Parathyroid adenoma (tissue), 2 donors: ENCODE results near the gene ZNF292.

ENCODE experiments used
- H2AFZ ChIP-seq: fragments of 300-600 bp; sonication (generic); one replicate; pipeline ENCODE4 v1.7.0; 2017; ENCODE audit warnings: antibody characterized with exemption, mild to moderate bottlenecking
- H3K27ac ChIP-seq: fragments of 300-600 bp; sonication (generic); one replicate; pipeline ENCODE4 v1.7.0; 2017
- H3K27me3 ChIP-seq: fragments of 300-600 bp; sonication (generic); one replicate; pipeline ENCODE4 v1.7.0; 2017; ENCODE audit warnings: low read length; ENCODE audit not compliant: control insufficient read depth, insufficient read depth
- H3K36me3 ChIP-seq: fragments of 300-600 bp; sonication (generic); one replicate; pipeline ENCODE4 v1.7.0; 2017; ENCODE audit warnings: low read length; ENCODE audit not compliant: control insufficient read depth, insufficient read depth
- H3K4me1 ChIP-seq: fragments of 300-600 bp; sonication (generic); one replicate; pipeline ENCODE4 v1.7.0; 2017; ENCODE audit warnings: control low read depth
- H3K4me2 ChIP-seq: fragments of 300-600 bp; sonication (generic); one replicate; pipeline ENCODE4 v1.7.0; 2017; ENCODE audit warnings: low read length
- H3K4me3 ChIP-seq: fragments of 300-600 bp; sonication (generic); one replicate; pipeline ENCODE4 v1.7.0; 2017; ENCODE audit warnings: low read depth, low read length
- H3K79me2 ChIP-seq: fragments of 300-600 bp; sonication (generic); one replicate; pipeline ENCODE4 v1.7.0; 2017; ENCODE audit warnings: control low read depth
- H3K9ac ChIP-seq: fragments of 300-600 bp; sonication (generic); one replicate; pipeline ENCODE4 v1.7.0; 2017; ENCODE audit warnings: mild to moderate bottlenecking
- H3K9me3 ChIP-seq: fragments of 300-600 bp; sonication (generic); one replicate; pipeline ENCODE4 v1.7.0; 2017; ENCODE audit warnings: low read length; ENCODE audit not compliant: control insufficient read depth
- CTCF ChIP-seq: fragments of 300-600 bp; sonication (generic); IDR thresholded peaks from one replicate; pipeline ENCODE4 v1.7.0; 2017; ENCODE audit warnings: antibody characterized with exemption, mild to moderate bottlenecking
- donor health status: primary hyperparathyroidism.

Gene ZNF292

GRCh38 chr6:87251225-87251624 is 95.9 kb downstream of the ZNF292 start:
- Histone ChIP-seq H3K79me2 (no peaks in the 10 kb centered on the region), H3K9me3 (no peaks in the 10 kb centered on the region), H3K4me1 (no peaks in the 10 kb centered on the region), H3K4me2 (no peak overlapping the region), H2AFZ (no peak overlapping the region), H3K27ac (no peak overlapping the region), H3K9ac (no peak overlapping the region), H3K36me3 (no peaks in the 10 kb centered on the region), H3K27me3 (no peaks in the 10 kb centered on the region), H3K4me3 (no peak overlapping the region)
- no peak for TF ChIP-seq CTCF

DNA sequence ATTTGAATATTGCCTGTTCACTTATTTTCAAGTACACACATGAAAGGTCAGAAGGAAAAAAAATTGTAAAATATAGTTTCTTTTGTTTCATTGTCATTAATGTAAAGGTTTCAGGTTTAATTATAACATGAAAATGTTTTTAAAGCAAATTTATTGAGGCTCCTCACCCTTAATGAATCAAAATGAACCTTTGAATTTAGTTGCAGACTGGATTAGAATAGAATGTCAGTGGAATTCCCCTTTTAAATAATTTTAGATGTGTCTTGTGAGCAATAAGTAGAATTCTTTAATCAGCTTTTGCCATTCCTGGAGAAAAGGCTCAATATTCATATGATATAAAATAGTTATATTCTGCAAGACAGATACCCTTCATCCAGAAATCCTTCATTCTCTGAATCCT is 96.4 kb downstream of the ZNF292 start:
- H3K9me3 ChIP-seq = no peaks in the 10 kb centered on the region
- no peak overlapping the region for H3K9ac ChIP-seq
- H3K27me3 ChIP-seq = no peaks in the 10 kb centered on the region
- no peak for TF ChIP-seq CTCF
- H3K27ac ChIP-seq = no peak overlapping the region
- H3K79me2 ChIP-seq = no peaks in the 10 kb centered on the region
- H3K4me1 ChIP-seq = no peaks in the 10 kb centered on the region
- H3K36me3 ChIP-seq = no peaks in the 10 kb centered on the region
- no peak overlapping the region for H3K4me3 ChIP-seq
- H2AFZ ChIP-seq = no peak overlapping the region
- H3K4me2 ChIP-seq = no peak overlapping the region

DNA sequence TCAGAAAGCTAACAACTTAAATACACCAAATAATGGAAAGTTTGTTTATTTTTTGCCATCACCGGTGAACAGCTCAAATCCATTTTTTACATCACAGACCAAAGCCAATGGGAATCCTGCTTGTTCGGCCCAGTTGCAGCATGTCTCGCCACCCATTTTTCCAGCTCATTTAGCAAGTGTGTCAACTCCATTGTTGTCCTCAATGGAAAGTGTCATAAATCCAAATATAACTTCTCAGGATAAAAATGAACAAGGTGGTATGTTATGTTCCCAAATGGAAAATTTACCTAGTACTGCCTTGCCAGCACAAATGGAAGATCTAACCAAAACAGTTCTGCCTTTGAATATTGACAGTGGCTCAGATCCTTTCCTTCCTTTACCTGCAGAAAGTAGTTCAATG is 101.7 kb downstream of the ZNF292 start:
- Histone ChIP-seq H3K27me3 (no peaks in the 10 kb centered on the region), H3K36me3 (no peaks in the 10 kb centered on the region), H3K4me2 (no peak overlapping the region), H3K4me1 (no peaks in the 10 kb centered on the region), H2AFZ (no peak overlapping the region), H3K9ac (no peak overlapping the region), H3K4me3 (no peak overlapping the region), H3K27ac (no peak overlapping the region), H3K9me3 (no peaks in the 10 kb centered on the region), H3K79me2 (no peaks in the 10 kb centered on the region)
- TF ChIP-seq CTCF = no peak

DNA sequence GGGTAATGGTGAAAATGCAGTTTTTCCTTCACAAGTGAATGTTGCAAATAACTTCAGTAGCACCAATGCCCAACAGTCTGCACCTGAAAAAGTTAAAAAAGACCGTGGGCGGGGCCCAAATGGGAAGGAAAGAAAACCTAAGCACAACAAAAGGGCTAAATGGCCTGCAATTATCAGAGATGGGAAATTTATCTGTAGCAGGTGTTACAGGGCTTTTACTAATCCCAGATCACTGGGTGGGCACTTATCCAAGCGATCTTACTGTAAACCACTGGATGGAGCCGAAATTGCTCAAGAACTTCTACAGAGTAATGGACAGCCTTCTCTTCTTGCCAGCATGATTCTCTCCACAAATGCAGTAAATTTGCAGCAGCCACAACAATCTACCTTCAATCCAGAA is 102.2 kb downstream of the ZNF292 start:
- Histone ChIP-seq H3K27me3 (no peaks in the 10 kb centered on the region), H3K36me3 (no peaks in the 10 kb centered on the region), H3K79me2 (no peaks in the 10 kb centered on the region), H3K4me3 (no peak overlapping the region), H3K9me3 (no peaks in the 10 kb centered on the region), H3K4me2 (no peak overlapping the region), H3K4me1 (no peaks in the 10 kb centered on the region), H2AFZ (no peak overlapping the region), H3K27ac (no peak overlapping the region), H3K9ac (no peak overlapping the region)
- no peak for TF ChIP-seq CTCF

DNA sequence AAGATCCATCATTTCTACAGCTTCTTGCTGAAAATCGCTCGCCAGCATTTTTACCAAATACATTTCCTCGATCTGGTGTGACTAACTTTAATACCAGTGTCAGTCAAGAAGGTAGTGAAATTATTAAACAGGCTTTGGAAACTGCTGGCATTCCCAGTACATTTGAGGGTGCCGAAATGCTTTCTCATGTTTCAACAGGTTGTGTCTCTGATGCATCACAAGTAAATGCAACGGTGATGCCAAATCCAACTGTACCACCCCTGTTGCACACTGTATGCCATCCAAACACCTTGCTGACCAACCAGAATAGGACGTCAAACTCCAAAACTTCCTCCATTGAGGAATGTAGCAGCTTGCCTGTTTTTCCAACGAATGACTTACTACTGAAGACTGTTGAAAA is 102.6 kb downstream of the ZNF292 start:
- no peak for TF ChIP-seq CTCF
- no peaks in the 10 kb centered on the region for H3K36me3 ChIP-seq
- H2AFZ ChIP-seq = no peak overlapping the region
- no peak overlapping the region for H3K9ac ChIP-seq
- H3K4me1 ChIP-seq = no peaks in the 10 kb centered on the region
- no peaks in the 10 kb centered on the region for H3K27me3 ChIP-seq
- H3K9me3 ChIP-seq = no peaks in the 10 kb centered on the region
- H3K27ac ChIP-seq = no peak overlapping the region
- H3K79me2 ChIP-seq = no peaks in the 10 kb centered on the region
- no peak overlapping the region for H3K4me3 ChIP-seq
- no peak overlapping the region for H3K4me2 ChIP-seq
